AG10803 (cell line): ENCODE data around the gene PUS3.

ENCODE experiments used
- DNase-seq: peaks from one replicate; pipeline ENCODE4 v3.0.0; 2010; ENCODE audit warnings: low read depth
- H3K4me3 ChIP-seq: 2 replicates; pipeline ENCODE4 v1.5.1; 2011; ENCODE audit warnings: mild to moderate bottlenecking, low read length, control low read depth
- CTCF ChIP-seq: conservative IDR thresholded peaks from 2 replicates; pipeline ENCODE4 v1.5.1; 2011; ENCODE audit warnings: mild to moderate bottlenecking, low read length, control low read depth, inconsistent platforms

The PUS3 gene

GRCh38 chr11:125892994-125893393 is 10.0 kb downstream of the PUS3 start:
- TF ChIP-seq CTCF, result no peak
- no peak for DNase-seq
- H3K4me3 ChIP-seq, result no peak overlapping the region

- DNase-seq, result no peak
- TF ChIP-seq CTCF, result no peak
- H3K4me3 ChIP-seq, result no peak overlapping the region
Observed at GRCh38 chr11:125892071-125892470, 10.9 kb downstream of the PUS3 start.

GRCh38 chr11:125890447-125891100 is 12.4 kb downstream of the PUS3 start:
- DNase-seq, result no peak
- H3K4me3 ChIP-seq, result no peak overlapping the region
- no peak for TF ChIP-seq CTCF

- peak; percentile 98 for DNase-seq
- H3K4me3 ChIP-seq, result peak within 1 kb of the TSS; percentile 88
- TF ChIP-seq CTCF, result peak; percentile 40
Observed at GRCh38 chr11:125887373-125888324, 15.4 kb downstream of the PUS3 start, which contains the start of gene HYLS1. Gene HYLS1, plus strand, starts transcription at chr11:125887668. Its CDS starts 11,701 bp downstream, at chr11:125899369.

- peak overlapping the region; percentile 88 for H3K4me3 ChIP-seq
- DNase-seq, result peak; percentile 33
- peak; percentile 1; the same call in 1 of the 2 replicates for TF ChIP-seq CTCF
Observed at GRCh38 chr11:125886997-125887372, 16.0 kb downstream of the PUS3 start.

- TF ChIP-seq CTCF, result no peak
- no peak for DNase-seq
- no peak overlapping the region for H3K4me3 ChIP-seq
Observed at GRCh38 chr11:125883375-125883774, 19.6 kb downstream of the PUS3 start.
